Body of pancreas (tissue), 4 donors: ENCODE measurements around the gene RPS6KA5. TPM values are rescaled to one million over a fixed set of nuclear protein-coding genes. Genes with fewer than 3 reads are reported as not detected.

Experiments
- ATAC-seq: fragments of 150-250 bp; one replicate; pipeline ENCODE4 v1.9.1; 2016
- DNase-seq, 4 donors: peaks; one replicate each; pipeline ENCODE4 v3.0.0-alpha.2; 2019
- H3K27ac ChIP-seq, 4 donors: fragments of 200-600 bp; sonication (generic); 1 replicate in 3 of 4; 2 replicates in 1 of 4; pipeline versions ENCODE4 v1.5.1 to v1.6.1; 2016 to 2019; ENCODE audit warnings: mild to moderate bottlenecking in 1 of 4, mixed read lengths in 1 of 4, moderate library complexity in 1 of 4
- H3K27me3 ChIP-seq, 2 donors: fragments of 200-600 bp; sonication (generic); one replicate each; pipeline ENCODE4 v1.6.0; 2016; ENCODE audit warnings: mild to moderate bottlenecking in 1 of 2
- H3K36me3 ChIP-seq, 2 donors: fragments of 200-600 bp; sonication (generic); replicated peaks in 1 of 2; 2 replicates each; pipeline ENCODE4 v1.5.1; 2016; ENCODE audit warnings: low read depth in 2 of 2; ENCODE audit not compliant: insufficient read depth in 1 of 2
- H3K4me1 ChIP-seq: fragments of 200-600 bp; sonication (generic); one replicate; pipeline ENCODE4 v1.6.0; 2016
- H3K4me3 ChIP-seq, 2 donors: fragments of 200-600 bp; sonication (generic); 1 replicate in 1 of 2; 2 replicates in 1 of 2; pipeline ENCODE4 v1.5.1; 2016 to 2019
- H3K9me3 ChIP-seq, 3 donors: fragments of 200-600 bp; sonication (generic); 1 replicate in 2 of 3; 2 replicates in 1 of 3; pipeline ENCODE4 v1.5.1; 2016
- CTCF ChIP-seq, 7 experiments: fragments of 450-650 bp in 4 of 7; fragments of 200-600 bp in 3 of 7; sonication (generic) in 3 of 7; IDR thresholded peaks; one replicate each; pipeline ENCODE4 v1.5.1; 2016 to 2019; ENCODE audit warnings: antibody characterized with exemption in 7 of 7
- POLR2A ChIP-seq, 3 donors: fragments of 450-650 bp; IDR thresholded peaks; one replicate each; pipeline ENCODE4 v1.6.1; 2016; ENCODE audit warnings: antibody characterized with exemption in 3 of 3, mild to moderate bottlenecking in 2 of 3
- WGBS, 2 donors: methylation state at CpG; one replicate each; pipeline ENCODE4 v1.1.5; 2017; 5-methylcytosine and 5-hydroxymethylcytosine counted together
- intact Hi-C: fragments of 100-400 bp; cut with DNase I; formaldehyde crosslinking; loops from one replicate; pipeline ENCODE4 v1.15.1; 2023
- total RNA-seq, 2 donors: library from RNA; depleted of rRNA; stranded (reverse); fragments of >200 nt; gene quantifications; one replicate each; pipeline ENCODE4 v1.1.0, GENCODE V29; 2016

RPS6KA5 gene
- total RNA-seq, 2 donors from 2014 or later: 0.66 to 2.9 TPM

- no peak for ATAC-seq
- Histone ChIP-seq H3K4me3 (no peak overlapping the region), H3K27me3 (no peaks in the 10 kb centered on the region), H3K36me3 (no peaks in the 10 kb centered on the region), H3K4me1 (no peaks in the 10 kb centered on the region), H3K9me3 (no peaks in the 10 kb centered on the region), H3K27ac (no peak overlapping the region)
- intact Hi-C loops: no loop called here
- DNase-seq: no peak
- TF ChIP-seq CTCF (IDR thresholded peaks at IDR 0.05): no peak
- TF ChIP-seq POLR2A (IDR thresholded peaks at IDR 0.05): no peak
Observed at GRCh38 chr14:90892970-90893369, 167.5 kb downstream of the RPS6KA5 start.

- no peaks in the 10 kb centered on the region for H3K27me3 ChIP-seq
Observed at GRCh38 chr14:90891326-90891725, 169.1 kb downstream of the RPS6KA5 start.

GRCh38 chr14:90890322-90891020 is 170.0 kb downstream of the RPS6KA5 start:
- TF ChIP-seq CTCF (IDR thresholded peaks at IDR 0.05) (no peak), POLR2A (IDR thresholded peaks at IDR 0.05) (no peak)
- H3K9me3 ChIP-seq: no peaks in the 10 kb centered on the region
- intact Hi-C loops: no loop called here
- WGBS, 2 donors: 87 to 88% methylated on average over 10 of the region's 10 CpGs
- H3K27me3 ChIP-seq: no peaks in the 10 kb centered on the region
- H3K4me1 ChIP-seq: no peaks in the 10 kb centered on the region
- no peak overlapping the region for H3K27ac ChIP-seq
- DNase-seq (no peak), ATAC-seq (no peak)
- no peak overlapping the region for H3K4me3 ChIP-seq
- H3K36me3 ChIP-seq: no peaks in the 10 kb centered on the region

More at GRCh38 chr14:90891326-90891725, 169.1 kb downstream of the RPS6KA5 start:
- Histone ChIP-seq H3K27ac (no peak overlapping the region), H3K36me3 (no peaks in the 10 kb centered on the region), H3K4me1 (no peaks in the 10 kb centered on the region), H3K9me3 (no peaks in the 10 kb centered on the region), H3K4me3 (no peak overlapping the region)
- WGBS, 2 donors: 28 to 38% methylated on average over 1 of the region's 1 CpG
- TF ChIP-seq CTCF (IDR thresholded peaks at IDR 0.05) (no peak), POLR2A (IDR thresholded peaks at IDR 0.05) (no peak)
- no peak for ATAC-seq
- DNase-seq: no peak
- intact Hi-C loops: no loop called here

GRCh38 chr14:90886297-90886815 is 174.1 kb downstream of the RPS6KA5 start:
- TF ChIP-seq CTCF (IDR thresholded peaks at IDR 0.05): no peak
- TF ChIP-seq POLR2A (IDR thresholded peaks at IDR 0.05): no peak
- H3K4me1 ChIP-seq: no peaks in the 10 kb centered on the region
- DNase-seq: no peak
- no peaks in the 10 kb centered on the region for H3K9me3 ChIP-seq
- no peaks in the 10 kb centered on the region for H3K36me3 ChIP-seq
- H3K27me3 ChIP-seq: no peaks in the 10 kb centered on the region
- intact Hi-C loops: no loop called here
- H3K4me3 ChIP-seq: no peak overlapping the region
- WGBS, 2 donors: 94 to 96% methylated on average over 7 of the region's 7 CpGs
- ATAC-seq: no peak
- H3K27ac ChIP-seq: no peak overlapping the region

GRCh38 chr14:90883782-90884181 is 176.7 kb downstream of the RPS6KA5 start:
- no peaks in the 10 kb centered on the region for H3K36me3 ChIP-seq
- no peaks in the 10 kb centered on the region for H3K27me3 ChIP-seq
- ATAC-seq (no peak), DNase-seq (no peak)
- no peak overlapping the region for H3K27ac ChIP-seq
- H3K4me3 ChIP-seq: no peak overlapping the region
- intact Hi-C loops: no loop called here
- H3K9me3 ChIP-seq: no peaks in the 10 kb centered on the region
- WGBS, 2 donors: 59 to 69% methylated on average over 2 of the region's 2 CpGs
- no peaks in the 10 kb centered on the region for H3K4me1 ChIP-seq
- TF ChIP-seq CTCF (IDR thresholded peaks at IDR 0.05): no peak
- no peak for TF ChIP-seq POLR2A (IDR thresholded peaks at IDR 0.05)
